ENCODE data around the gene CNDP1.

Gene CNDP1

GRCh38 chr18:74510770-74511095, 23.6 kb upstream of the CNDP1 start:
- no peak for ATAC-seq (ENCODE audit: insufficient read depth, low read depth)
- H3K27ac ChIP-seq (ENCODE audit: low read length) = no peak overlapping the region
- peaks cover 94% of the 10 kb centered on the region for H3K36me3 ChIP-seq (ENCODE audit: insufficient read depth, low read length)
- no peaks in the 10 kb centered on the region for H3K79me2 ChIP-seq (ENCODE audit: insufficient read depth, low read length)
- DNase-seq = no peak
- H3K4me1 ChIP-seq (ENCODE audit: insufficient read depth, low read length) = no peaks in the 10 kb centered on the region
- H3K9ac ChIP-seq (ENCODE audit: low read depth, low read length) = no peak overlapping the region
- H3K4me3 ChIP-seq (ENCODE audit: low read depth in 1 of 2, low read length in 2 of 2) = no peak overlapping the region
- H3K9me3 ChIP-seq (ENCODE audit: insufficient read depth, low read length, severe bottlenecking) = no peaks in the 10 kb centered on the region
- no peak overlapping the region for H3K4me2 ChIP-seq (ENCODE audit: insufficient read depth, low read length)
- TF ChIP-seq EZH2 (IDR thresholded peaks at IDR 0.05; ENCODE audit: borderline replicate concordance, low read depth, low read length, severe bottlenecking) (no peak), CTCF (IDR thresholded peaks at IDR 0.05; ENCODE audit: borderline replicate concordance, extremely low read depth, low read length, poor library complexity, severe bottlenecking) (no peak)
- peaks cover 33% of the 10 kb centered on the region for H4K20me1 ChIP-seq (ENCODE audit: insufficient read depth, low read length)
- H3K27me3 ChIP-seq (ENCODE audit: insufficient read depth, low read length, poor library complexity) = no peaks in the 10 kb centered on the region
- no peak overlapping the region for H2AFZ ChIP-seq (ENCODE audit: low read depth, low read length)

GRCh38 chr18:74511823-74512222, 22.5 kb upstream of the CNDP1 start:
- Histone ChIP-seq H3K27me3 (ENCODE audit: insufficient read depth, low read length, poor library complexity) (no peaks in the 10 kb centered on the region), H3K79me2 (ENCODE audit: insufficient read depth, low read length) (no peaks in the 10 kb centered on the region), H3K4me2 (ENCODE audit: insufficient read depth, low read length) (no peak overlapping the region), H4K20me1 (ENCODE audit: insufficient read depth, low read length) (peaks cover 43% of the 10 kb centered on the region), H3K9ac (ENCODE audit: low read depth, low read length) (no peak overlapping the region), H3K27ac (ENCODE audit: low read length) (no peak overlapping the region), H3K4me1 (ENCODE audit: insufficient read depth, low read length) (no peaks in the 10 kb centered on the region), H3K36me3 (ENCODE audit: insufficient read depth, low read length) (peaks cover 96% of the 10 kb centered on the region), H3K4me3 (ENCODE audit: low read depth in 1 of 2, low read length in 2 of 2) (no peak overlapping the region), H2AFZ (ENCODE audit: low read depth, low read length) (no peak overlapping the region), H3K9me3 (ENCODE audit: insufficient read depth, low read length, severe bottlenecking) (no peaks in the 10 kb centered on the region)
- TF ChIP-seq EZH2 (IDR thresholded peaks at IDR 0.05; ENCODE audit: borderline replicate concordance, low read depth, low read length, severe bottlenecking) (no peak), CTCF (IDR thresholded peaks at IDR 0.05; ENCODE audit: borderline replicate concordance, extremely low read depth, low read length, poor library complexity, severe bottlenecking) (no peak)
- no peak for DNase-seq
- no peak; the same call in 2 of the 3 replicates for ATAC-seq (ENCODE audit: insufficient read depth, low read depth)

- peaks cover 96% of the 10 kb centered on the region for H3K36me3 ChIP-seq (ENCODE audit: insufficient read depth, low read length)
- no peaks in the 10 kb centered on the region for H3K27me3 ChIP-seq (ENCODE audit: insufficient read depth, low read length, poor library complexity)
- peaks cover 40% of the 10 kb centered on the region for H4K20me1 ChIP-seq (ENCODE audit: insufficient read depth, low read length)
- H3K9ac ChIP-seq (ENCODE audit: low read depth, low read length) = no peak overlapping the region
- no peak overlapping the region for H3K27ac ChIP-seq (ENCODE audit: low read length)
- no peaks in the 10 kb centered on the region for H3K79me2 ChIP-seq (ENCODE audit: insufficient read depth, low read length)
- no peak for TF ChIP-seq CTCF (IDR thresholded peaks at IDR 0.05; ENCODE audit: borderline replicate concordance, extremely low read depth, low read length, poor library complexity, severe bottlenecking)
- no peak for TF ChIP-seq EZH2 (IDR thresholded peaks at IDR 0.05; ENCODE audit: borderline replicate concordance, low read depth, low read length, severe bottlenecking)
- H3K4me3 ChIP-seq (ENCODE audit: low read depth in 1 of 2, low read length in 2 of 2) = no peak overlapping the region
- no peaks in the 10 kb centered on the region for H3K4me1 ChIP-seq (ENCODE audit: insufficient read depth, low read length)
- H3K4me2 ChIP-seq (ENCODE audit: insufficient read depth, low read length) = no peak overlapping the region
- H2AFZ ChIP-seq (ENCODE audit: low read depth, low read length) = no peak overlapping the region
- H3K9me3 ChIP-seq (ENCODE audit: insufficient read depth, low read length, severe bottlenecking) = no peaks in the 10 kb centered on the region
- DNase-seq (no peak), ATAC-seq (ENCODE audit: insufficient read depth, low read depth) (no peak)
Observed at GRCh38 chr18:74512321-74513053, 21.8 kb upstream of the CNDP1 start.
